ENCODE results near the gene COX8A. TPM values are rescaled to one million over a fixed set of nuclear protein-coding genes. Genes with fewer than 3 reads are reported as not detected.
"Not testable (repeated sequence)": the region's sequence is repeated elsewhere in the genome, so short reads cannot be mapped to it uniquely, and the experiment has no call there.

Gene COX8A
- total RNA-seq, 1 experiment from 2014 or later, result 1,500 TPM

DNA sequence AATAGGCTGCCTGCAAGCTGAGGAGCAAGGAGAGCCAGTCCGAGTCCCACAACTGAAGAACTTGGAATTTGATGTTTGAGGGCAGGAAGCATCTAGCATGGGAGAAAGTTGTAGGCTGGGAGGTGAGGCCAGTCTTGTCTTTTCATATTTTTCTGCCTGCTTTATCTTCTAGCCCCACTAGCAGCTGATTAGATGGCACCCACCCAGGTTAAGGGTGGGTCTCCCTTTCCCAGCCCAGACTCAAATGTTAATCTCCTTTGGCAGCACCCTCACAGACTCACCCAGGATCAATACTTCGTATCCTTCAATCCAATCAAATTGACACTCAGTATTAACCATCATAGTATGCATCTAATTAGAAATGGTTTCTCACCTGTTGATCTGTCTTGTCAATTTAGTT, 5.0 kb upstream of the COX8A start:
- CTCF ChIA-PET, result no interaction called here
- H3K4me3 ChIP-seq (ENCODE audit: low read length), result no peak overlapping the region
- H3K4me1 ChIP-seq (ENCODE audit: insufficient read depth, low read length), result no peaks in the 10 kb centered on the region
- no peak for TF ChIP-seq EZH2phosphoT487 (IDR thresholded peaks at IDR 0.05; ENCODE audit: borderline replicate concordance, low read length)
- TF ChIP-seq EZH2 (IDR thresholded peaks at IDR 0.05; ENCODE audit: low read length, unreplicated experiment), result no peak
- TF ChIP-seq, protein P1, sequence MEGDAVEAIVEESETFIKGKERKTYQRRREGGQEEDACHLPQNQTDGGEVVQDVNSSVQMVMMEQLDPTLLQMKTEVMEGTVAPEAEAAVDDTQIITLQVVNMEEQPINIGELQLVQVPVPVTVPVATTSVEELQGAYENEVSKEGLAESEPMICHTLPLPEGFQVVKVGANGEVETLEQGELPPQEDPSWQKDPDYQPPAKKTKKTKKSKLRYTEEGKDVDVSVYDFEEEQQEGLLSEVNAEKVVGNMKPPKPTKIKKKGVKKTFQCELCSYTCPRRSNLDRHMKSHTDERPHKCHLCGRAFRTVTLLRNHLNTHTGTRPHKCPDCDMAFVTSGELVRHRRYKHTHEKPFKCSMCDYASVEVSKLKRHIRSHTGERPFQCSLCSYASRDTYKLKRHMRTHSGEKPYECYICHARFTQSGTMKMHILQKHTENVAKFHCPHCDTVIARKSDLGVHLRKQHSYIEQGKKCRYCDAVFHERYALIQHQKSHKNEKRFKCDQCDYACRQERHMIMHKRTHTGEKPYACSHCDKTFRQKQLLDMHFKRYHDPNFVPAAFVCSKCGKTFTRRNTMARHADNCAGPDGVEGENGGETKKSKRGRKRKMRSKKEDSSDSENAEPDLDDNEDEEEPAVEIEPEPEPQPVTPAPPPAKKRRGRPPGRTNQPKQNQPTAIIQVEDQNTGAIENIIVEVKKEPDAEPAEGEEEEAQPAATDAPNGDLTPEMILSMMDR (conservative IDR thresholded peaks at IDR 0.05; ENCODE audit: low read depth, low read length), result no peak
- DNase-seq, result no peak
- H3K27ac ChIP-seq (ENCODE audit: low read length), result no peak overlapping the region
- peaks cover under 1% of the 10 kb centered on the region for H3K79me2 ChIP-seq (ENCODE audit: low read length)
- H3K9me3 ChIP-seq (ENCODE audit: low read length), result no peaks in the 10 kb centered on the region
- H3K27me3 ChIP-seq (ENCODE audit: low read length), result no peaks in the 10 kb centered on the region
- H2AFZ ChIP-seq (ENCODE audit: low read length), result no peak overlapping the region
- H3F3A ChIP-seq (ENCODE audit: low read length, unreplicated experiment), result no peaks in the 10 kb centered on the region
- intact Hi-C loops (cut with micrococcal nuclease), result no loop called here
- H3K4me2 ChIP-seq (ENCODE audit: low read length), result no peak overlapping the region
- ATAC-seq, result no peak
- POLR2A ChIA-PET (ENCODE audit: unreplicated experiment), result no interaction called here
- no peaks in the 10 kb centered on the region for H3K9me2 ChIP-seq (replicated peaks; ENCODE audit: low read length)
- no peaks in the 10 kb centered on the region for H4K20me1 ChIP-seq (ENCODE audit: low read length)
- H3K9ac ChIP-seq (ENCODE audit: low read length), result no peak overlapping the region
- H3K36me3 ChIP-seq (ENCODE audit: low read depth, low read length), result no peaks in the 10 kb centered on the region
- no TSS peak for BruUV-seq (replicated peaks)

DNA sequence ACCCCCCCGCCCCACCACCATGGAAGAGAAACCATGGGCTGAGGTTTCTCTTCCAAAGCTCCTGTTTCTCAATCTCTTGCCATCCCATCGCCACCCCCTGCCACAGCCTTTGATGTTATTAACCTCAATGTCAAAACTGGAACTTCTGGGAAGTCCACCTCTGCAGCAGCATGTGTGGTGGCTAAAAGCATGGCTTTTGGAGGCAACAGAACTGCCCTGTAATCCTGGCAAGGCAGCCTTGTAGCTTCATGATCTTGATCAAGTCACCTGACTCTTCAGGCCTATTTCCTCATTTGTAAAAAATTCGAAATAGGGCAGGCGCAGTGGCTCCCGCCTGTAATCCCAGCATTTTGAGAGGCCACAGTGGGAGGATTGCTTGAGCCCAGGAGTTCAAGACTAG, 3.5 kb upstream of the COX8A start:
- peaks cover 1% of the 10 kb centered on the region for H3K4me1 ChIP-seq (ENCODE audit: insufficient read depth, low read length)
- no TSS peak for BruUV-seq (replicated peaks)
- ChIA-PET POLR2A (ENCODE audit: unreplicated experiment) (no interaction called here), CTCF (no interaction called here)
- H3F3A ChIP-seq (ENCODE audit: low read length, unreplicated experiment), result no peaks in the 10 kb centered on the region
- H4K20me1 ChIP-seq (ENCODE audit: low read length), result peaks cover 2% of the 10 kb centered on the region
- no peaks in the 10 kb centered on the region for H3K36me3 ChIP-seq (ENCODE audit: low read depth, low read length)
- H3K9me2 ChIP-seq (replicated peaks; ENCODE audit: low read length), result no peaks in the 10 kb centered on the region
- peaks cover 15% of the 10 kb centered on the region for H3K79me2 ChIP-seq (ENCODE audit: low read length)
- H3K9ac ChIP-seq (ENCODE audit: low read length), result no peak overlapping the region
- TF ChIP-seq, protein P1 (conservative IDR thresholded peaks at IDR 0.05; ENCODE audit: low read depth, low read length), result no peak
- TF ChIP-seq EZH2 (IDR thresholded peaks at IDR 0.05; ENCODE audit: low read length, unreplicated experiment) (no peak), EZH2phosphoT487 (IDR thresholded peaks at IDR 0.05; ENCODE audit: borderline replicate concordance, low read length) (no peak)
- ATAC-seq (no peak), DNase-seq (no peak)
- H3K27ac ChIP-seq (ENCODE audit: low read length), result no peak overlapping the region
- H3K9me3 ChIP-seq (ENCODE audit: low read length), result no peaks in the 10 kb centered on the region
- no peak overlapping the region for H2AFZ ChIP-seq (ENCODE audit: low read length)
- no peak overlapping the region for H3K4me2 ChIP-seq (ENCODE audit: low read length)
- H3K27me3 ChIP-seq (ENCODE audit: low read length), result no peaks in the 10 kb centered on the region
- H3K4me3 ChIP-seq (ENCODE audit: low read length), result no peak overlapping the region
- intact Hi-C loops (cut with micrococcal nuclease), result no loop called here

DNA sequence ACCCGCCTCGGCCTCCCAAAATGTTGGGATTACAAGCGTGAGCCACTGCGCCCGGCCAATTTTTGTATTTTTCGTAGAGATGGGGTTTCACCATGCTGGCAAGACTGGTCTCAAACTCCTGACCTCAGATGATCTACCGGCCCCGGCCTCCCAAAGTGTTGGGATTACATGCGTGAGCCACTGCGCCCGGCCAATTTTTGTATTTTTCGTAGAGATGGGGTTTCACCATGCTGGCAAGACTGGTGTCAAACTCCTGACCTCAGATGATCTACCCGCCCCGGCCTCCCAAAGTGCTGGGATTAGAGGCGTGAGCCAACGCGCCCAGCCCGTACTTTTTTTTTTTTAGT, 535 bp upstream of the COX8A start:
- Histone ChIP-seq H3K9ac (ENCODE audit: low read length) (peak overlapping the region; percentile 24; the same call in 1 of the 2 replicates), H3K4me3 (ENCODE audit: low read length) (peak overlapping the region; percentile 36; the same call in 1 of the 2 replicates), H4K20me1 (ENCODE audit: low read length) (peaks cover 11% of the 10 kb centered on the region), H2AFZ (ENCODE audit: low read length) (peak overlapping the region; percentile 75), H3K27ac (ENCODE audit: low read length) (peak overlapping the region; percentile 25; the same call in 1 of the 2 replicates), H3K79me2 (ENCODE audit: low read length) (peaks cover 44% of the 10 kb centered on the region), H3K4me1 (ENCODE audit: insufficient read depth, low read length) (peaks cover 10% of the 10 kb centered on the region), H3K4me2 (ENCODE audit: low read length) (peak overlapping the region; percentile 43)
- intact Hi-C loops (cut with micrococcal nuclease); H3F3A ChIP-seq (ENCODE audit: low read length, unreplicated experiment); BruUV-seq (replicated peaks); H3K27me3 ChIP-seq (ENCODE audit: low read length); CTCF ChIA-PET; H3K9me3 ChIP-seq (ENCODE audit: low read length); ATAC-seq; POLR2A ChIA-PET (ENCODE audit: unreplicated experiment); H3K9me2 ChIP-seq (replicated peaks; ENCODE audit: low read length); H3K36me3 ChIP-seq (ENCODE audit: low read depth, low read length); DNase-seq: not testable (repeated sequence)

Data from PC-3 (cell line).